ENCODE measurements around the gene C1QTNF6.

C1QTNF6 gene

GRCh38 chr22:37183432-37184379 lies 4.3 kb downstream of the C1QTNF6 start:
- no peaks in the 10 kb centered on the region for H3K36me3 ChIP-seq (ENCODE audit: control insufficient read depth, insufficient read depth, low read length)
- H3K4me3 ChIP-seq (replicated peaks; ENCODE audit: low read depth, low read length): no peak overlapping the region
- no peaks in the 10 kb centered on the region for H3K27me3 ChIP-seq (replicated peaks; ENCODE audit: control insufficient read depth, insufficient read depth, low read length)
- peak; percentile 14 for TF ChIP-seq CTCF (IDR thresholded peaks at IDR 0.05; ENCODE audit: insufficient read depth, low read length, poor library complexity, severe bottlenecking)
- DNase-seq (ENCODE audit: extremely low read depth, insufficient read length): no peak

- TF ChIP-seq CTCF (IDR thresholded peaks at IDR 0.05; ENCODE audit: insufficient read depth, low read length, poor library complexity, severe bottlenecking): no peak
- H3K4me3 ChIP-seq (replicated peaks; ENCODE audit: low read depth, low read length): no peak overlapping the region
- H3K36me3 ChIP-seq (ENCODE audit: control insufficient read depth, insufficient read depth, low read length): no peaks in the 10 kb centered on the region
- H3K27me3 ChIP-seq (replicated peaks; ENCODE audit: control insufficient read depth, insufficient read depth, low read length): no peaks in the 10 kb centered on the region
- DNase-seq (ENCODE audit: extremely low read depth, insufficient read length): no peak
These were observed 5.2 kb downstream of the C1QTNF6 start for GRCh38 chr22:37182949-37183245.

GRCh38 chr22:37182101-37182948 lies 5.7 kb downstream of the C1QTNF6 start:
- Histone ChIP-seq H3K36me3 (ENCODE audit: control insufficient read depth, insufficient read depth, low read length) (no peaks in the 10 kb centered on the region), H3K4me3 (replicated peaks; ENCODE audit: low read depth, low read length) (no peak overlapping the region), H3K27me3 (replicated peaks; ENCODE audit: control insufficient read depth, insufficient read depth, low read length) (no peaks in the 10 kb centered on the region)
- TF ChIP-seq CTCF (IDR thresholded peaks at IDR 0.05; ENCODE audit: insufficient read depth, low read length, poor library complexity, severe bottlenecking): no peak
- no peak for DNase-seq (ENCODE audit: extremely low read depth, insufficient read length)

GRCh38 chr22:37181681-37182080 lies 6.4 kb downstream of the C1QTNF6 start:
- no peak for TF ChIP-seq CTCF (IDR thresholded peaks at IDR 0.05; ENCODE audit: insufficient read depth, low read length, poor library complexity, severe bottlenecking)
- no peak for DNase-seq (ENCODE audit: extremely low read depth, insufficient read length)
- Histone ChIP-seq H3K36me3 (ENCODE audit: control insufficient read depth, insufficient read depth, low read length) (no peaks in the 10 kb centered on the region), H3K4me3 (replicated peaks; ENCODE audit: low read depth, low read length) (no peak overlapping the region), H3K27me3 (replicated peaks; ENCODE audit: control insufficient read depth, insufficient read depth, low read length) (no peaks in the 10 kb centered on the region)

- no peak for DNase-seq (ENCODE audit: extremely low read depth, insufficient read length)
- Histone ChIP-seq H3K36me3 (ENCODE audit: control insufficient read depth, insufficient read depth, low read length) (no peaks in the 10 kb centered on the region), H3K4me3 (replicated peaks; ENCODE audit: low read depth, low read length) (no peak overlapping the region), H3K27me3 (replicated peaks; ENCODE audit: control insufficient read depth, insufficient read depth, low read length) (no peaks in the 10 kb centered on the region)
- no peak for TF ChIP-seq CTCF (IDR thresholded peaks at IDR 0.05; ENCODE audit: insufficient read depth, low read length, poor library complexity, severe bottlenecking)
These were observed 7.4 kb downstream of the C1QTNF6 start for GRCh38 chr22:37180531-37181231.

Measured in GM06990 (cell line).